OCI-LY3 (cell line): Measurements from ENCODE around the gene DCDC2.
"Not testable (repeated sequence)": the region's sequence is repeated elsewhere in the genome, so short reads cannot be mapped to it uniquely, and the experiment has no call there.

ENCODE experiments used
- H2AFZ ChIP-seq: fragments of 200-600, 300-600 bp; shearing (Covaris generic); 2 replicates; pipeline ENCODE4 v1.6.0; 2014; ENCODE audit warnings: antibody characterized with exemption, low read depth, low read length
- H3K27ac ChIP-seq: fragments of 200-600, 300-600 bp; sonication (generic); 2 replicates; pipeline ENCODE4 v1.5.1; 2014; ENCODE audit warnings: mild to moderate bottlenecking, low read length, moderate library complexity, mixed read lengths
- H3K27me3 ChIP-seq: fragments of 200-600, 300-600 bp; sonication (generic); 2 replicates; pipeline ENCODE4 v1.6.1; 2014; ENCODE audit warnings: low read depth, low read length, mixed read lengths
- H3K36me3 ChIP-seq: fragments of 200-600, 300-600 bp; sonication (generic); replicated peaks from 2 replicates; pipeline ENCODE3; 2014; ENCODE audit warnings: low read depth, low read length, mixed read lengths
- H3K4me1 ChIP-seq: fragments of 300-600, 200-600 bp; sonication (generic); 2 replicates; pipeline ENCODE4 v1.6.1; 2014; ENCODE audit warnings: low read length, mixed read lengths
- H3K4me2 ChIP-seq: fragments of 200-600, 300-600 bp; sonication (generic); 2 replicates; pipeline ENCODE4 v1.6.1; 2014; ENCODE audit warnings: low read length, mixed read lengths
- H3K4me3 ChIP-seq: fragments of 300-600, 200-600 bp; sonication (generic); 2 replicates; pipeline ENCODE4 v1.5.1; 2014; ENCODE audit warnings: antibody characterized with exemption, mild to moderate bottlenecking, low read length, moderate library complexity
- H3K79me2 ChIP-seq: fragments of 300-600, 200-600 bp; shearing (Covaris generic); 2 replicates; pipeline ENCODE4 v1.6.1; 2014; ENCODE audit warnings: mild to moderate bottlenecking, low read length, mixed read lengths
- H3K9ac ChIP-seq: fragments of 300-600, 200-600 bp; shearing (Covaris generic); 2 replicates; pipeline ENCODE4 v1.6.0; 2014; ENCODE audit warnings: mild to moderate bottlenecking, low read length, moderate library complexity
- H3K9me3 ChIP-seq: fragments of 200-600, 300-600 bp; shearing (Covaris generic); 2 replicates; pipeline ENCODE4 v1.6.1; 2014; ENCODE audit warnings: low read length, mixed read lengths; ENCODE audit not compliant: insufficient read depth
- H4K20me1 ChIP-seq: fragments of 200-600, 300-600 bp; sonication (generic); 2 replicates; pipeline ENCODE4 v1.6.1; 2016; ENCODE audit warnings: low read length, mixed read lengths; ENCODE audit not compliant: insufficient read depth
- CTCF ChIP-seq: fragments of 200-600, 300-600 bp; sonication (generic); IDR thresholded peaks from 2 replicates; pipeline ENCODE4 v1.5.1; 2014; ENCODE audit warnings: antibody characterized with exemption, low read length, low read depth
- EZH2phosphoT487 ChIP-seq: fragments of 200-600 bp; shearing (Covaris generic); IDR thresholded peaks from 2 replicates; pipeline ENCODE4 v1.6.1; 2018; ENCODE audit warnings: antibody characterized with exemption, mixed run types, low read depth

DCDC2 gene

GRCh38 chr6:24306936-24307335 lies 50.9 kb downstream of the DCDC2 start:
- Histone ChIP-seq H2AFZ (no peak overlapping the region), H3K9ac (no peak overlapping the region), H3K27ac (no peak overlapping the region), H3K4me2 (no peak overlapping the region), H4K20me1 (no peaks in the 10 kb centered on the region), H3K79me2 (no peaks in the 10 kb centered on the region), H3K27me3 (no peaks in the 10 kb centered on the region), H3K36me3 (no peaks in the 10 kb centered on the region), H3K4me3 (no peak overlapping the region), H3K9me3 (no peaks in the 10 kb centered on the region), H3K4me1 (no peaks in the 10 kb centered on the region)
- TF ChIP-seq EZH2phosphoT487: no peak
- no peak for TF ChIP-seq CTCF

- no peak overlapping the region for H3K4me2 ChIP-seq
- H3K4me1 ChIP-seq: no peaks in the 10 kb centered on the region
- no peaks in the 10 kb centered on the region for H3K36me3 ChIP-seq
- no peak overlapping the region for H2AFZ ChIP-seq
- H3K27ac ChIP-seq: no peak overlapping the region
- TF ChIP-seq EZH2phosphoT487 (no peak), CTCF (no peak)
- no peak overlapping the region for H3K4me3 ChIP-seq
- no peak overlapping the region for H3K9ac ChIP-seq
- H4K20me1 ChIP-seq: no peaks in the 10 kb centered on the region
- no peaks in the 10 kb centered on the region for H3K79me2 ChIP-seq
- H3K27me3 ChIP-seq: no peaks in the 10 kb centered on the region
- H3K9me3 ChIP-seq: no peaks in the 10 kb centered on the region
These were observed 51.8 kb downstream of the DCDC2 start for GRCh38 chr6:24306038-24306437.

- Histone ChIP-seq H3K4me3 (no peak overlapping the region), H3K36me3 (no peaks in the 10 kb centered on the region), H3K79me2 (no peaks in the 10 kb centered on the region), H4K20me1 (no peaks in the 10 kb centered on the region), H3K9me3 (no peaks in the 10 kb centered on the region), H3K27ac (no peak overlapping the region), H2AFZ (no peak overlapping the region), H3K27me3 (no peaks in the 10 kb centered on the region), H3K9ac (no peak overlapping the region), H3K4me1 (no peaks in the 10 kb centered on the region), H3K4me2 (no peak overlapping the region)
- TF ChIP-seq CTCF (no peak), EZH2phosphoT487 (no peak)
These were observed 60.9 kb downstream of the DCDC2 start for GRCh38 chr6:24296944-24297343.

GRCh38 chr6:24293852-24294251 lies 64.0 kb downstream of the DCDC2 start:
- not testable (repeated sequence) for H3K27ac ChIP-seq, H3K27me3 ChIP-seq, H3K9ac ChIP-seq, H3K4me2 ChIP-seq, H3K4me3 ChIP-seq, H3K36me3 ChIP-seq, H3K79me2 ChIP-seq, H3K4me1 ChIP-seq, H4K20me1 ChIP-seq, H3K9me3 ChIP-seq, H2AFZ ChIP-seq

GRCh38 chr6:24287239-24287638 lies 70.6 kb downstream of the DCDC2 start:
- H3K4me2 ChIP-seq: no peak overlapping the region
- no peaks in the 10 kb centered on the region for H3K79me2 ChIP-seq
- peaks cover 16% of the 10 kb centered on the region for H3K4me1 ChIP-seq
- H2AFZ ChIP-seq: no peak overlapping the region
- H4K20me1 ChIP-seq: no peaks in the 10 kb centered on the region
- no peaks in the 10 kb centered on the region for H3K36me3 ChIP-seq
- no peaks in the 10 kb centered on the region for H3K9me3 ChIP-seq
- no peak overlapping the region for H3K9ac ChIP-seq
- TF ChIP-seq EZH2phosphoT487 (no peak), CTCF (no peak)
- H3K27me3 ChIP-seq: no peaks in the 10 kb centered on the region
- H3K4me3 ChIP-seq: no peak overlapping the region
- no peak overlapping the region for H3K27ac ChIP-seq
